Measurements from ENCODE around the gene CSE1L.
"Not testable (repeated sequence)": the region's sequence is repeated elsewhere in the genome, so short reads cannot be mapped to it uniquely, and the experiment has no call there.

The CSE1L gene, protein sequence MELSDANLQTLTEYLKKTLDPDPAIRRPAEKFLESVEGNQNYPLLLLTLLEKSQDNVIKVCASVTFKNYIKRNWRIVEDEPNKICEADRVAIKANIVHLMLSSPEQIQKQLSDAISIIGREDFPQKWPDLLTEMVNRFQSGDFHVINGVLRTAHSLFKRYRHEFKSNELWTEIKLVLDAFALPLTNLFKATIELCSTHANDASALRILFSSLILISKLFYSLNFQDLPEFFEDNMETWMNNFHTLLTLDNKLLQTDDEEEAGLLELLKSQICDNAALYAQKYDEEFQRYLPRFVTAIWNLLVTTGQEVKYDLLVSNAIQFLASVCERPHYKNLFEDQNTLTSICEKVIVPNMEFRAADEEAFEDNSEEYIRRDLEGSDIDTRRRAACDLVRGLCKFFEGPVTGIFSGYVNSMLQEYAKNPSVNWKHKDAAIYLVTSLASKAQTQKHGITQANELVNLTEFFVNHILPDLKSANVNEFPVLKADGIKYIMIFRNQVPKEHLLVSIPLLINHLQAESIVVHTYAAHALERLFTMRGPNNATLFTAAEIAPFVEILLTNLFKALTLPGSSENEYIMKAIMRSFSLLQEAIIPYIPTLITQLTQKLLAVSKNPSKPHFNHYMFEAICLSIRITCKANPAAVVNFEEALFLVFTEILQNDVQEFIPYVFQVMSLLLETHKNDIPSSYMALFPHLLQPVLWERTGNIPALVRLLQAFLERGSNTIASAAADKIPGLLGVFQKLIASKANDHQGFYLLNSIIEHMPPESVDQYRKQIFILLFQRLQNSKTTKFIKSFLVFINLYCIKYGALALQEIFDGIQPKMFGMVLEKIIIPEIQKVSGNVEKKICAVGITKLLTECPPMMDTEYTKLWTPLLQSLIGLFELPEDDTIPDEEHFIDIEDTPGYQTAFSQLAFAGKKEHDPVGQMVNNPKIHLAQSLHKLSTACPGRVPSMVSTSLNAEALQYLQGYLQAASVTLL

DNA sequence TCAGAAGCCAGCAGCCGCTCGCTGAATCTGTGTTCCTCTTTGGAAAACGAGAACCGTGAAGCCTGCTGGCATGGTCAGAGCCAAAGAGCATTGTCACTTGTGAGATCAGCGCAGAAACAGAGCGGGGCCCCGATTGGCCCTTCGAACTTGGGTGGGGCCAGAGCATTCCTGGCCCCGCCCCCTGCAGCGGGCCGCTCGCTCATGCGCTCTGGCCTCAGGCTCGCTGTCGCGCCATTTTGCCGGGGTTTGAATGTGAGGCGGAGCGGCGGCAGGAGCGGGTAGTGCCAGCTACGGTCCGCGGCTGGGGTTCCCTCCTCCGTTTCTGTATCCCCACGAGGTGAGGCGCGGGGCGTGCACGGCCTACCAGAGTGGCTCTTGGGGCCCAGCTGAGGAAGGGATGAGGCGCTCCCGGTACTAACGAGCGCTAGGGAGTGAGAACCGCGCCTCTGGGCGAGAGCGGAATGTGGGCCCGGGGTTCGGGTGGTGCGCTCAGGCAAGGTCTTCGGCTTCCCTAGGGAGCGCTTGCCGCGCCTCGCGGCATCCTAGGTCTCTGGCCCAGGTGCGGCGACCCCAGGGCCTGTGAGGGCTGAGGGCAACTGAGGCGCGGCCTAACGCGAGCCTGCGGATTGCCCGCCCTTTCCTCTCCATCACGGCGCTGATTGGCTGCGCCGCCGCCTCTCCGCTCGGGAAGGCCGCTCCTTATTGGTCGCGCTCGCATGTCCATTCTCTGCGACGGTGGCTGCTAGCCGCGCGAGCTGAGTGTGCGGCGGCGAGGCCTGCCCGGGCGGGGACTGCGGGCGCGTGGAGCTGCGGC lies at the start of gene CSE1L:
Gene CSE1L, plus strand, starts transcription at position 226 of the 814 bp plus-strand sequence. CDS start 12,152 bp downstream, outside the sequence.
- in situ Hi-C loops (cut with MboI; ENCODE audit: low sequenced_read_pairs) = no loop called here

GRCh38 chr20:48999890-49000870 lies 45.9 kb upstream of the CSE1L start:
- in situ Hi-C loops (cut with MboI; ENCODE audit: low sequenced_read_pairs) = no loop called here

DNA sequence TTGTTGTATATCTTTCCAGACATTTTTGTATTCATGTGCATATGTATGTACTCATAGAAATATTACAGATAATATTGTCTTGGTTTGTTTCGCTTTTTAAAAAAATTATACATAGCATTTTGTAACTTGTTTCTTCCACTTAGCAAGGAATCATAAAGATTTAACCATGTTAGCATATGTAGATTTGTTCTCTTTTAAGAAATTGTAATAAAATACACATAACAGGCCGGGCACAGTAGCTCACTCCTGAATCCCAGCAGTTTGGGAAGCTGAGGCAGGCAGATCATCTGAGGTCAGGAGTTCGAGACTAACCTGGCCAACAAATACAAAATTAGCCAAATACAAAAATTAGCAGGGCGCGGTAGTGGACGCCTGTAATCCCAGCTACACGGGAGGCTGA lies 44.4 kb upstream of the CSE1L start:
- in situ Hi-C loops (cut with MboI; ENCODE audit: low sequenced_read_pairs) = no loop called here

GRCh38 chr20:49006446-49006980 lies 39.6 kb upstream of the CSE1L start:
- in situ Hi-C loops (cut with MboI; ENCODE audit: low sequenced_read_pairs) = no loop called here

DNA sequence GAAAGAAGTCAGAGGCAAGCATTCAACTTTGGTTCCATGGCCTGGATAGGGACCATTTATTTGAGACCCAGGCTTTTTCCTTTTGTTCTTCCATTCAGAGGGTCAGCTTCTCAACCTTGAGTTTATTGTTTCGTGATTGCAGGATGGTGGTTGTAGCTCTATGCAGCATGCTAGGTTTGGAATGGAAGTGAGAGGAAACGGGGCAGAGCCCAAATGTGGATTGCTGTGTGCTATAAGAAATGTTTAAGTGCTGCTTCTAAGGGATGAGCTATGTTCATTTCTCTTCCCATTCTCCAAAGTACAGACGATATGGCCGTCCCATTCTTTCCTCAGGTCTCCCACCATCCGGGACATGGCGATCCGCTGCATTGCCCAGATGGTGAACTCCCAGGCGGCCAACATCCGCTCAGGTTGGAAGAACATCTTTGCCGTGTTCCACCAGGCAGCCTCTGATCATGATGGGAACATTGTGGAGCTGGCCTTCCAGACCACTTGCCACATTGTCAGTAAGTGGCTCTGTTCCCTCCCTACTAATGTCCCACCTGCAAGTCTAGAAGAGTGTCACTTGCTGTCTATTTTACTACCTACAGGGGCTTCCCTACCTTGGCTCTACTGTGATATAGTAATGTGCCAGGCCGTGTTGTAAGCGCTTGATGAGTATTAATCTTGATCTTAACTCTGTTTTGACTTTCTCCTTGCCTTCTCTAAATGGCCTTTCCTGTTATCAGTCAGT lies 36.0 kb upstream of the CSE1L start:
- in situ Hi-C loops (cut with MboI; ENCODE audit: low sequenced_read_pairs) = no loop called here

- in situ Hi-C loops (cut with MboI; ENCODE audit: low sequenced_read_pairs) = no loop called here
Observed at GRCh38 chr20:49024220-49024619, 21.9 kb upstream of the CSE1L start.

DNA sequence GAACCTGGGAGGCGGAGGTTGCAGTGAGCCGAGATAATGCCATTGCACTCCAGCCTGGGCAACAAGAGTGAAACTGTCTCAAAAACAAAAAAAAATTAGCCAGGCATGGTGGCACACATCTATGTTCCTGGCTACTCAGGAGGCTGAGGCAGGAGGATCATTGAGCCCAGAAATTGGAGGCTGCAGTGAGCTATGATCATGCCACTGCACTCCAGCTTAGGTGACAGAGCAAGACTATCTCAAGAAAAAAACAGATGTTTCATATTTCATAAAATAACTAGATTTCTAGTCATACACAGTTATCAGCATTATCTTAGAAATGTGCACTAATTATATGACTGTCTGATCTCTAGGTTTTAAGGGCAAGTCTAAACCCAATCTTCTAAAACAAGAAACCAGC lies 17.9 kb upstream of the CSE1L start:
- in situ Hi-C loops (cut with MboI; ENCODE audit: low sequenced_read_pairs) = not testable (repeated sequence)

- in situ Hi-C loops (cut with MboI; ENCODE audit: low sequenced_read_pairs) = no loop called here
Observed at GRCh38 chr20:49028684-49029083, 17.4 kb upstream of the CSE1L start.

- in situ Hi-C loops (cut with MboI; ENCODE audit: low sequenced_read_pairs) = no loop called here
Observed at GRCh38 chr20:49029203-49029602, 16.9 kb upstream of the CSE1L start.

DNA sequence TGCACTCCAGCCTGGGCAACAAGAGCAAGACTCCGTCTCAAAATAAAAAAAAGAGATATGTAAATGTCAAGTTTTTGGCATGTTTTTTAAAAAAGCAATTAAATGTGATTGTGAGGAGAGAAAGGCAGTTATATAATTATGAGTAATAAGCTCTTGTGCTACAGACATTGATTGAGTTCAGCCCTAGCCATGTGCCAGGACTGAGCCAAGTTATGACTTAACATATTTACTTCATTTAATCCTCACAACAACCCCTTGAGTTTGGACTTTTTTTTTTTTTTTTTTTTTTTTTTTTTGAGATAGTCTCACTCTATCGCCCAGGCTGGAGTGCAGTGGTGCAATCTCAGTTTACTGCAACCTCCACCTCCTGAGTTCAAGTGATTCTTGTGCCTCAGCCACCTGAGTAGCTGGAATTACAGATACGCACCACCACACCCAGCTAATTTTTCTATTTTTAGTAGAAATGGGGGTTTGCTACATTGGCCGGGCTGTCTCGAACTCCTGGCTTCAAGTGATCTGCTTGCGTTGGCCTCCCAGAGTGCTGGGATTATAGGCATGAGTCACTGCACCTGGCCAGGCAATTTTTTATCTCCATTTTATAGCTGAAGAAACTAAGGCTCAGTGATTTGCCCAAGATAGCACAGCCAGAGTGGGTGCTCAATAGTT lies 15.0 kb upstream of the CSE1L start:
- in situ Hi-C loops (cut with MboI; ENCODE audit: low sequenced_read_pairs) = no loop called here

DNA sequence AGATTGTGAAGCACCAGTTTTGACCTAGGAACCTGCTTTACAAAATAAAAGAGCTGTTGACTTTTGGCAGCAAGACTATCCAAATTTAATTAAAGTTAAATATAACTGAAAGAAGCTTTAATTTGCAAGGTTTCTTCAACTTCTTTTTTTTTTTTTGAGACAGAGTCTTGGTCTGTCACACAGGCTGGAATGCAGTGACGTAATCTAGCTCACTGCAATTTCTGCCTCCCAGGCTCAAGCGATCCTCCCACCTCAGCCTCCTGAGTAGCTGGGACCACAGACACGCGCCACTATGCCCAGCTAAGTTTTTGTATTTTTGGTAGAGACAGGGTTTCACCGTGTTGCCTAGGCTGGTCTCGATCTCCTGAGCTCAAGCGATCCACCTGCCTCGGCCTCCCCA lies 13.7 kb upstream of the CSE1L start:
- in situ Hi-C loops (cut with MboI; ENCODE audit: low sequenced_read_pairs) = no loop called here

DNA sequence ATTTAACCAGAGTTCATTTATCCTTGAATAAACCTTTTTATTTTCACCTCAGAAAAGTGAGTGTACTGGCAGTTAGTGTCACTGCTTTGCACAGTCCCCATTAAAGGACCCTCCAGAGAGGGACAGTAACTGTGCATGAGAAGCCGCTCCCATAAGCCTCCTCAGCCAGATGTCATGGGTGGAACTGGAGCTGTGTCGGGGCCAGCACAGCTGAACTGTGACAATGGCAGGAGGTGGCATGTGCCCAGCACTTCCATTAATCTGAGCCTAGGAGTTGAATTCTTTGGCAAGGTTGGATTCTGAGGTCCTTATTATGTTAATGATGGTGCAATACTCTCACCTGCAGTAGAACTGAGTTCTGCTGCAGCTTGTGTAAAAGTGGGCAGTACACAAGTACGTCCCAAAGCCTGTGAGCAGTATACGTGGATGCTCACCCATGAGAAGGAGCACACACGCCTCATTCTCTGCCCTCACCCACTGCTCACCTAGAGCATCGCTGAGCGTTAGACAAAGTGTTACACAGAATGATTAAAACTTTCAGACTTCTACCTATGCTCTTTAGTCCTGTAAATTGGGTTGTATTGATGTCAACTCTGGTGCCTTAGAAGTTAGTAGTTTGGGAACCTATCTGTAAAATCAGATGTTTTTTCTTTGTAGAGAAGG lies 11.9 kb upstream of the CSE1L start:
- in situ Hi-C loops (cut with MboI; ENCODE audit: low sequenced_read_pairs) = no loop called here

DNA sequence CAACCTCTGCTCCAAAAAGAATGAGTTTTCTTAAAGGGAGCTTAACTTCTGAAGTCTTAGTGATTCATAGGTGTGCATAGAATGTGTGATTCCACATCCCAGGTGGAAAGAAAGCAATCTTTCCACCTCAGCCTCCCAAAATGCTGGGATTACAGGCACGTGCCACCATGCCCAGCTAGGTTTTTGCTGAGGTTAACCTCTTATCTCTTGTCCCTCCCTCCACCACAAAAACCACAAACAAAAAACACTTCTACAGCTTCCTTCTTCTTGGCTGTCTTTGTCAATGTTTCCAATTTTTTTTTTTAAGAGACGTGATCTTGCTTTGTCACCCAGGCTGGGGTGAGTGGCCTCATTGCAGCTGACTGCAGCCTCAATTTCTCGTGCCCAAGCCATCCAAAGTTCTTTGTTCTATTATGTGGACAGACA lies 8.1 kb upstream of the CSE1L start:
- in situ Hi-C loops (cut with MboI; ENCODE audit: low sequenced_read_pairs) = no loop called here

GRCh38 chr20:49039854-49040253 lies 6.3 kb upstream of the CSE1L start:
- in situ Hi-C loops (cut with MboI; ENCODE audit: low sequenced_read_pairs) = no loop called here

GRCh38 chr20:49043000-49043399 lies 3.1 kb upstream of the CSE1L start:
- in situ Hi-C loops (cut with MboI; ENCODE audit: low sequenced_read_pairs) = no loop called here

GRCh38 chr20:49045440-49046086 lies 549 bp upstream of the CSE1L start:
- in situ Hi-C loops (cut with MboI; ENCODE audit: low sequenced_read_pairs) = no loop called here

GRCh38 chr20:49052334-49052733 lies 6.2 kb downstream of the CSE1L start:
- in situ Hi-C loops (cut with MboI; ENCODE audit: low sequenced_read_pairs) = no loop called here
